Small intestine (tissue), 7 donors: ENCODE data around the gene FNDC1. TPM values are rescaled to one million over a fixed set of nuclear protein-coding genes. Genes with fewer than 3 reads are reported as not detected.

Experiments
- DNase-seq, 2 donors: peaks; one replicate each; pipeline versions ENCODE4 v3.0.0 to v3.0.0-alpha.2; 2013
- FAIRE-seq: peaks from 2 replicates; lab custom pipeline; 2012; peaks lifted over from hg19 to GRCh38; lab: Jason Lieb, UNC
- H3K27ac ChIP-seq, 3 donors: one replicate each; pipeline ENCODE4 v1.5.1; 2013; ENCODE audit warnings: low read length in 2 of 3, mild to moderate bottlenecking in 2 of 3, control low read depth in 1 of 3, inconsistent platforms in 1 of 3, low read depth in 1 of 3, moderate library complexity in 1 of 3
- H3K27me3 ChIP-seq, 3 donors: one replicate each; pipeline ENCODE4 v1.6.1; 2013; ENCODE audit warnings: low read length in 3 of 3, inconsistent platforms in 1 of 3; ENCODE audit not compliant: control insufficient read depth in 3 of 3, insufficient read depth in 3 of 3
- H3K36me3 ChIP-seq, 3 donors: one replicate each; pipeline ENCODE4 v1.6.1; 2013; ENCODE audit warnings: low read length in 3 of 3, inconsistent platforms in 1 of 3, low read depth in 1 of 3, mild to moderate bottlenecking in 1 of 3, moderate library complexity in 1 of 3; ENCODE audit not compliant: control insufficient read depth in 3 of 3, insufficient read depth in 2 of 3
- H3K4me1 ChIP-seq, 3 donors: one replicate each; pipeline ENCODE4 v1.6.1; 2013; ENCODE audit warnings: low read length in 2 of 3, inconsistent platforms in 1 of 3, low read depth in 1 of 3, mild to moderate bottlenecking in 1 of 3, moderate library complexity in 1 of 3; ENCODE audit not compliant: control insufficient read depth in 3 of 3, insufficient read depth in 2 of 3
- H3K4me3 ChIP-seq, 3 donors: one replicate each; pipeline ENCODE4 v1.5.1; 2013; ENCODE audit warnings: low read length in 3 of 3, control low read depth in 1 of 3, inconsistent platforms in 1 of 3, low read depth in 1 of 3, mild to moderate bottlenecking in 1 of 3, moderate library complexity in 1 of 3
- H3K9me3 ChIP-seq, 2 donors: one replicate each; pipeline ENCODE4 v1.6.1; 2013; ENCODE audit warnings: low read depth in 1 of 2, low read length in 1 of 2; ENCODE audit not compliant: control insufficient read depth in 2 of 2, insufficient read depth in 1 of 2
- WGBS, 3 donors: extraction: QIAGEN DNeasy Blood & Tissue Kit; methylation state at CpG; one replicate each; pipeline ENCODE4 v1.1.7; 2013; 5-methylcytosine and 5-hydroxymethylcytosine counted together
- polyA plus RNA-seq, 4 donors: library from polyadenylated mRNA; stranded (reverse) in 3 of 4; unstranded in 1 of 4; fragments of 200-250 nt in 3 of 4; fragments of 120-200 nt in 1 of 4; gene quantifications; one replicate each; pipeline versions ENCODE4 v1.2.1 to v1.2.3, GENCODE V29; 2013
- donor health status: healthy with polysubstance abuse.
- donor health status: control.
- donor health status: control.
- donor health status: Bipolar disorder and iron deficiency.
- donor health status: healthy.

The FNDC1 gene
- polyA plus RNA-seq, 4 donors: 0.27 to 30.6 (median 0.28) TPM; not detected in 1

- no peak overlapping the region for H3K4me3 ChIP-seq
- H3K9me3 ChIP-seq: no peaks in the 10 kb centered on the region
- 69 to 70% (median 70%) methylated on average over 5 of the region's 5 CpGs for WGBS, 3 donors
- no peak for FAIRE-seq
- no peaks in the 10 kb centered on the region for H3K36me3 ChIP-seq
- peaks cover 2 to 8% (median 2%) of the 10 kb centered on the region in 3 donors for H3K27me3 ChIP-seq
- no peak overlapping the region for H3K27ac ChIP-seq
- DNase-seq: no peak
- H3K4me1 ChIP-seq: no peaks in the 10 kb centered on the region
Measured at GRCh38 chr6:159220093-159220492, 50.9 kb downstream of the FNDC1 start.

GRCh38 chr6:159221486-159222170 is 52.4 kb downstream of the FNDC1 start:
- FAIRE-seq: no peak
- no peak overlapping the region for H3K27ac ChIP-seq
- H3K4me1 ChIP-seq: no peaks in the 10 kb centered on the region
- no peak overlapping the region for H3K4me3 ChIP-seq
- H3K9me3 ChIP-seq: no peaks in the 10 kb centered on the region
- no peaks in the 10 kb centered on the region for H3K36me3 ChIP-seq
- DNase-seq: no peak
- peaks cover 2 to 8% (median 2%) of the 10 kb centered on the region in 3 donors for H3K27me3 ChIP-seq
- WGBS, 3 donors: 64 to 79% (median 72%) methylated on average over 12 of the region's 12 CpGs

- no peak for DNase-seq
- 48 to 60% (median 57%) methylated on average over 2 of the region's 2 CpGs for WGBS, 3 donors
- Histone ChIP-seq H3K27me3 (peaks cover 0 to 3% (median 2%) of the 10 kb centered on the region in 3 donors), H3K9me3 (no peaks in the 10 kb centered on the region), H3K36me3 (no peaks in the 10 kb centered on the region), H3K4me1 (no peaks in the 10 kb centered on the region), H3K27ac (peak overlapping the region in 1 of 3 donors; percentile 8), H3K4me3 (no peak overlapping the region)
- no peak for FAIRE-seq
Measured at GRCh38 chr6:159224452-159224851, 55.3 kb downstream of the FNDC1 start.

- FAIRE-seq (no peak), DNase-seq (no peak)
- Histone ChIP-seq H3K36me3 (peaks cover 0 to 8% (median 0%) of the 10 kb centered on the region in 3 donors), H3K4me1 (no peaks in the 10 kb centered on the region), H3K27ac (no peak overlapping the region), H3K9me3 (no peaks in the 10 kb centered on the region), H3K4me3 (no peak overlapping the region), H3K27me3 (peaks cover 0 to 24% (median 3%) of the 10 kb centered on the region in 3 donors)
- 55 to 65% (median 64%) methylated on average over 8 of the region's 8 CpGs for WGBS, 3 donors
Measured at GRCh38 chr6:159229651-159230051, 60.5 kb downstream of the FNDC1 start.

GRCh38 chr6:159232106-159232645 is 63.0 kb downstream of the FNDC1 start:
- peaks cover 1 to 31% (median 3%) of the 10 kb centered on the region in 3 donors for H3K27me3 ChIP-seq
- FAIRE-seq: no peak
- no peaks in the 10 kb centered on the region for H3K9me3 ChIP-seq
- H3K4me1 ChIP-seq: no peaks in the 10 kb centered on the region
- DNase-seq: no peak
- no peak overlapping the region for H3K27ac ChIP-seq
- no peak overlapping the region for H3K4me3 ChIP-seq
- 90 to 95% (median 93%) methylated on average over 28 to 38 of the region's 38 CpGs for WGBS, 3 donors
- peaks cover 0 to 8% (median 0%) of the 10 kb centered on the region in 3 donors for H3K36me3 ChIP-seq

GRCh38 chr6:159232751-159233150 is 63.6 kb downstream of the FNDC1 start:
- Histone ChIP-seq H3K36me3 (peaks cover 0 to 8% (median 0%) of the 10 kb centered on the region in 3 donors), H3K9me3 (no peaks in the 10 kb centered on the region), H3K4me3 (no peak overlapping the region), H3K27me3 (peaks cover 2 to 31% (median 3%) of the 10 kb centered on the region in 3 donors), H3K4me1 (no peaks in the 10 kb centered on the region), H3K27ac (no peak overlapping the region)
- no peak for FAIRE-seq
- DNase-seq: no peak
- 87 to 92% (median 91%) methylated on average over 23 of the region's 23 CpGs for WGBS, 3 donors

GRCh38 chr6:159233365-159234101 is 64.3 kb downstream of the FNDC1 start:
- FAIRE-seq (no peak), DNase-seq (no peak)
- H3K4me3 ChIP-seq: no peak overlapping the region
- 31 to 39% (median 35%) methylated on average over 50 to 66 of the region's 66 CpGs for WGBS, 3 donors
- H3K27me3 ChIP-seq: peaks cover 2 to 31% (median 3%) of the 10 kb centered on the region in 3 donors
- peaks cover 0 to 8% (median 0%) of the 10 kb centered on the region in 3 donors for H3K36me3 ChIP-seq
- no peaks in the 10 kb centered on the region for H3K9me3 ChIP-seq
- H3K4me1 ChIP-seq: no peaks in the 10 kb centered on the region
- H3K27ac ChIP-seq: no peak overlapping the region

GRCh38 chr6:159234102-159234553 is 64.9 kb downstream of the FNDC1 start:
- DNase-seq (no peak), FAIRE-seq (no peak)
- H3K9me3 ChIP-seq: no peaks in the 10 kb centered on the region
- no peak overlapping the region for H3K27ac ChIP-seq
- WGBS, 3 donors: 28 to 39% (median 36%) methylated on average over 20 to 26 of the region's 26 CpGs
- H3K4me3 ChIP-seq: no peak overlapping the region
- H3K4me1 ChIP-seq: no peaks in the 10 kb centered on the region
- H3K36me3 ChIP-seq: peaks cover 0 to 8% (median 0%) of the 10 kb centered on the region in 3 donors
- peaks cover 2 to 31% (median 3%) of the 10 kb centered on the region in 3 donors for H3K27me3 ChIP-seq
